Effector CD4-positive, alpha-beta T cell (primary cell): Measurements from ENCODE around the gene MOB3C.

Experiments
- DNase-seq: peaks from one replicate; pipeline ENCODE4 v3.0.0-alpha.2; 2020

Gene MOB3C

DNA sequence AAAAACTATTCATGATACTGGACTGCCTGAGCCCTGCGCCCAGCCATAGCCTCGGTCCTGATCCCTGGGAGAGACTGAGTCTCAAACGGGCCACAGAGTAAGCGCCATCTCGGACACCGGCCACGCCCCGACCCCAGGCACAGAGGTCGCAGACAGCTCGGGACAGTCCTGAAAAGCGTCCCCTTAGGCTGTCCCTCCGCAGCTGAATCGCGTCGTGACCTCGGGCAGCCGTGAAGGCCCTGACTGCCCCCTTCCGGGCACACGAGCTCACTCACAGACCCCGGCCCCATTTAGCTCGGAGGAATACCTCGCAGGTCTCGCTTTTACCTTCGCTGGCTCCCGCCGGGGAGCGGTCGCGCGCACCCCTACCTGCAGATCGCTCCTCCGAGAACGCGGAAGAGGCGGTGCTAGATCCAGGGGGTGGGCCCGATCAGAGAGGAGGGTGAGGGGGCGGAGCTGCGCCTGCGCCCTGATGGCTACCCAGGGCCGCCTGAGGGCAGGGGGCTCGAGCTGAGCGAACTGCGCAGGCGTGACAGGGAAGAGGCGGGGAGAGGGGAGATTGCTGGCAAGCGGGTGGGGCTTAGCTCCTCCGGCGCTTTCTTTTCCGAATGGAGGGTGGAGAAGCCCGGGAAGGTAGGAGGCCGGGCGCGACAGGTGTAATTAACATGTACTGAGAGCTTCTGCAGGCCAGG lies 12.6 kb downstream of the MOB3C start, which contains the start of gene MKNK1:
TSS of gene MKNK1 (minus strand) at position 411 of the 692 bp plus-strand sequence. CDS start 20,941 bp downstream, outside the sequence.
- DNase-seq, result peak; percentile 99

DNA sequence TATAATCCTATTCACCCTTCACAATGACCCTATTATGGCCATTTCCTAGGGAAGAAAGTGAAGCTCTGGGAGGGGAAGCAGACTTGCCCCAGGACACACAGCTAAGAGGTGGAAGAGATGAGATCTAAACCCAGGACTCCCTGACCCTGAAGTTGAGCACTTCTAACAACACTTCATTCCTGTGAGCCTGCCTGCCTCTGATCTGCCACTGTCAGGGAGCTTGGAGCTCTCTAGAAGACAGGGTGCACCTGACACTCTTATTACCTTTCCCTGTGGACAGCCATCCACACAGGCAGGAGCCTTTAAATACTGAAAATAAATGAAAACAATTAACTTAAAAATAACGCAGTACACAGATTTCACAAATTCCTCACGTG lies 13.1 kb downstream of the MOB3C start:
- DNase-seq, result no peak

DNA sequence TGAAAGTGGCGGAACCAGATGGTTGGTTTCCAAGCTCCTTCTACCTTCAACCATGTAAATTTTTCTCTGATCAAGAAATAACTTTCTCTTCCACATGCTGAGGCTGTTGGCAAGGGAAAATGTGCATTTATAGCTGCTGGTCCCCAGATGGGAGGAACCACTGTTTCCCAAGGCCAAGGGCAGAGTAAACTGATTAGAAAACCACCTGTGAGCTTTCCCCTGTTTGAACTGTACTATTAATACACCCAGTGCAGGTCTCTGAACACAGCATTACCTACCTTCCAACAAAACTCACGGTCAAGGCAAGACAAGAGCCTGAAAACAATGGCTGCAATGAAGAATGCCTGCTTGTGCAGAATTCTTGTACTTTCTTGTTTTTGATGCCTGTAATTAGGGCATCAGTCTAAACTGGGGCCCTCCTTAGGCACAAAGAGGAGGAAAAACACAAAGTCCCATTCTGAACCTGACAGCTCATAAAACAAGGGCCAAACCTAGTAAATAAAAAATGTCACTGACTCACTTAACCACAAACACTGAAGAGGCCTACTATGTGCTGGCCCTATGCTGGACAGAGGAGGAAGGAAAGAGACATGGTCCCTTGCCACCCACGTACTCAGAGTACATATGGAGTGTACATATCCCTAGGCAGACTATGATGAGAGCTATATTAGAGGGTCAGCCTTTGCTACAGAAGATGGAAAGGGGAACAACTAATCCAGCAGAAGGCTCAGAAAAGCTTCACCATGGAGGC lies 15.2 kb downstream of the MOB3C start:
- DNase-seq, result no peak

DNA sequence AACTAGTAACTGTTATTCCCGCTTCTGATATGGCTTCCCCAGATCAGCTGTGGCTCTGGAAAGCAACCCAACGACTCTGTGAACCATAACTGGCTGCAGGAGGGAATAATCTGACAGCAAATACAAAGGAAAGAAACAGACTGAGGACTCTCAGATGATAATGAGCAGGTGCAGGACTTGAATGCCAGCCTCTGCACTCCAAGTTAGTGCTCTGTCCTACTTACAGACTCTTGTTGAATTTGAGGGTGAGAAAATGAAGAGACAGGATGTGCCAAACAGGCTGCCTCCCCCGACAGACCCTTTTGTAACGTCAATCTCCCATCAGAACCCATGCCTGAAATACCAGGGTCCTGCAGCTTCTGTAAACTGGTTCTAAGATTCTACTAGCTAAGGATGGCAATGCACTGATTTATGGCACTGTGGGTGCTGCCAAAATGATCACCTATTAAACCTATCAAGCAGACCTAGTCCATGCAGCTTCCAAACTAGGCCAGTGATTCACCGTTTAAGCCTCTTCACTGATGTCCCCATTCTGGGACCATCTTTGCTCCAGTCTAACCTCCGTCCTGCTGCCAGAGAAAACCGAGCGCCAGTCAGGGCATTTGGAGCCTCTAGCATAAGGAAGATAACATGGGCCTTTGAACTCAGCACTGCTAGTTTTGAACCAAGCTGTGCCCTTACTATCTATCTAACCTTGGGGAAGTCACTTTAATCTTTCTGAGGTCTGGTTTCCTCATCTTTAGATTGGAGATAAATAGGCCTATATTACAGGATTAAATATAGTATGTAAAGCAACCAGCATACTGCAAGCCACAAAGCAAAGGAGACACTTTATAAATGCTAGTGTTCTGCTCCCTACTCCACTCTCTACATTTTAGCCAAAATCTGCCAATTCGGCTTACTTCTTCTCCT lies 17.3 kb downstream of the MOB3C start:
- no peak for DNase-seq

DNA sequence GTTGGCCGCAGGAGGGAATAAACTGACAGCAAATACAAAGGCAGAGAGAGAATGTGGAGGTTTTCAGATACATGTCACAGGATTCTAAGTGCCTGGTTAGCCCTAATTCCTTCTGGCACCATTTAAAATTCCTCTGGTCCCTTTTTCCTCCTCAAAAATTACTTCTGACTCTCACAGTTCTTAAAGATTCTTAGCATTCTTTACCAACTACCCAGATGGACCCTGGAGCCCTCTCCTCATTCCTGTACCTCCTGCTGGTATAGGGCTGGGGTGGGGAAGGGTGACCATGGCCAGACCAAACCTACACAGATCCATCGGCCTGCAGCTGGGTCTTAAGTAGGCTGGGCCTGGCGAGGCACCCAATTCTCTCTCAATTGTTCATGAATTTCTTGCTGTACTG lies 19.8 kb downstream of the MOB3C start:
- no peak for DNase-seq

DNA sequence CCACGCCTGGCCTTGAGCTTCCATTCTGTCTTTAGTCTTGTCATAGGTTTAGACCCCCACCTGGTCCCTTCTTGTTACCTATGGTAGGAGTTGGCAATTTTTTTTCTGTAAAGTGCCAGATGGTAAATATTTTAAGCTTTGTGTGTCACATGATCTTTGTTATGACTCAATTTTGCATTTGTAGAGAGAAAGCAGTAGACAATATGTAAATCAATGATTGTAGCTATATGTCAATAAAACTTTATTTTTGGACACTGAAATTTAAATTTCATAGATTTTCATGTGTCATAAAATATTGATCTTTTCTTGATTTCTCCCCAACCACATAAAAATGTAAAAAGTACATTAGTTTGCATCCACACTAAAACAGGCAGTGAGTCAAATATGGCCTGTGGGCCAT lies 20.6 kb downstream of the MOB3C start:
- DNase-seq, result no peak

DNA sequence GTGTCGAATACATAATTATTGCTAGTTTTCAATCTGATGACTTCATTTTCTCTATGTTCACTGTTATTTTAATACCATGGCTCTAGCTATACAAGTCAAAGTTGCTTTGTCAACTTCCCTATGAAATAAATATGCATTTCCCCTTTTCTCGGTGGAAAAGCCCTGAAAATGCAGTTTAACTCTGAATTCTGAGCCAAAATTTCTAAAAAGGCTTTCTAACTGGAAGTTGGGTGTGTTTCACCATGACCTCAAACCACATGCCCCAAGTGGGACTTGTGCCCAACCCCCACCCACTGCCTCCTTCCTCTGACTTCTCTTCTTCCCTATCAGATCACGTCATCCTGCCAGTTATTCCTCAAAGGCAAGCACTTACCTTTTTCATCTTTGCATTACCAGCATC lies 21.5 kb downstream of the MOB3C start:
- no peak for DNase-seq

DNA sequence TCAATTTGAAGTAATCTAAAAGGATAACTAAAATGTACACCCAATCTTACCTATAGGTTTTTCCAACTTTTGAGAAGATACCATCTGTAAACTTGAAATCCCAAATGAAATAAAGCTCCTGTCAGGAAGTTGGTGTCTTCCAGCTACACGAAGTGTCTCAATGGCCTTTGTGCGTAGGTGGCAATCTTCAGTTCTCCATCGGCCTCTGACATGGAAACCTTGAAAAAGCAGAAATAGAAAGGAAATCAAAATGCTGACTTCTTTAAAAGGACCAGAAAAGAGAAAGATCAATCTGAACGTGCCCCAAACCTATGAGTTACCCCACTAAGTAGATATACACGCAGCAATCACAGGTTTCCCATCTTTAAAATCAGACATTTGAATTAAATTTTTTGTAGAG lies 22.5 kb downstream of the MOB3C start:
- DNase-seq, result no peak

DNA sequence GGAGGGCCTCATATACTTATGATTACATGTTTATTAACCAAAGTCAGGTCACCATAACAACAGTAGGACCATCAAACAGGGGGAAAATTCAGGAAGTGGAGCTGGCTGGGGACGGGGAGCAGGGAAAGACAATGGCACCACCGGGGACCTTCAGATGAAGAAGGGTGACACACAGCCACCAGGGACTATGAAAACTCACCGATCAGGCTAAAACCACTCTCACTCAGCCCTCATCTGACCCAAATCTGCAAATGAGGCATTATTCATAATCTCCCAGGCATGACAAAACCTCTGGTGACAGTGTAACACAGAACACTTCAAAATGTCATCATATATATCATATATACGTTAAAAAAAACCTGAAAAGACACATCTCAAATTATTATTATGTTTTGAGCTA lies 23.8 kb downstream of the MOB3C start:
- DNase-seq, result no peak

DNA sequence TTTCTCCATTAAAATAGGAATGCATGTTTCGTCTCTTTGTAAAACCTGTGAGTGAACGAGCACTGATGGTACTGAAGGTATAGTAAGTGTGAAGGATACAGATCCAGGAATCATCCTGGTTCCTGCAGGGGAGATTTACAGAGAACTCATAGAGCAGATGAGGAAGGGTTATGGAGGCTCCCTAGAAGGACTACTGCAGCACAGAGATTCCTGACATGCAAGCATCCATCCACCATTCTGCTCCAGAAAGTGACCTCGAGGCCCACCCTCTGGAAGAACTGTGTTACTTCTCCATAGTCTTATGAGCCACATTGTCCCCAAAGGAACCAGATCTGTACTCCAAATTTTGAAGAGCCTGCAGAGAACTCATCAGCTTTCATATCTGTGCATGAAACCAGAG lies 27.1 kb downstream of the MOB3C start:
- DNase-seq, result no peak

DNA sequence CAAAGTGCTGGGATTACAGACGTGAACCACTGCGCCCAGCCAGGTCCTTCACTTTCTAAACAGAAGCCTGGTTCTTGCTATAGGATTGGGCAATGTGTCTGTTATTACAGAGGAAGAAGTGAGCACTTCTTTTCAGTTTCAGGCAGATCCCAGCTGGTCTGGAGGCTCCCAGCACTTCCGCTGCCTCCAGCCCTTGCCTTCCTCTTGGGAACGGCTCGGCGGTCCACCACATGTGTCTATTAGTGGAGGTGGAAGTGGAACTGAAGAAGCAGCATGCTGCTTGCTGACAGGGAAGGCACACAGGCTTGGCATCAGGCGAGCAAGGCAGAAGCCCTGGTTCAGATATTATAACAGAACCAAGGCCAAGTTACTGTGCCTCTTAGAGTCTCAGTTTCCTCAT lies 29.5 kb downstream of the MOB3C start:
- no peak for DNase-seq

DNA sequence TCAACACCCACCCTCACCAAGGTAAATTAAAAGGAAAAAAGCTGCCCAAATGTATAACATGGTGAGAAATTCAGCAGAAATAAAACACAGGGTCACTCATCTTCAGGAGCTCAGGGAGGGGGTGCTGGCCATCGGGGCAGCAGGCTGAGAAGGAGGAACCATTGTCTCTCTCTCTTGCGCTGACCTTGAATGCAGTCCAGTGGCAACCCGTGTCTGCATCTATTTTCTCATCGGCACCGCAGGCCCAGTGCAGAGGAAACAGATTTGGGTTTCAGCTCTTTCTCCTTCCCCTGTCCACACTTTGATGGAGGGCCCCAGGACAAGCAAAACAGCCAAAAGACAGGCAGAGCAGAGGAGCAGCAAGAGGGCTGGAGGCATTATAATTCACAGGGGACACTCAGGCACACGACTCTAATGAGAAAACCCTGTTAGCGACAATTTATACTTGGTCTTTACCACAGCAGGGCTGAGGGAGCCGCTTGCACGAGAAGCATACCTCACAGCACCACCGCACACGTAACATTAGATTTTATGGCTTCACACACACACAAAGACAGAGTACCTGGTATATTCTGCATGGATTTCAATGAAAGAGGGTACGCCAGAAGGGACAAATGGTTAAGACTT lies 31.2 kb downstream of the MOB3C start:
- DNase-seq, result no peak

DNA sequence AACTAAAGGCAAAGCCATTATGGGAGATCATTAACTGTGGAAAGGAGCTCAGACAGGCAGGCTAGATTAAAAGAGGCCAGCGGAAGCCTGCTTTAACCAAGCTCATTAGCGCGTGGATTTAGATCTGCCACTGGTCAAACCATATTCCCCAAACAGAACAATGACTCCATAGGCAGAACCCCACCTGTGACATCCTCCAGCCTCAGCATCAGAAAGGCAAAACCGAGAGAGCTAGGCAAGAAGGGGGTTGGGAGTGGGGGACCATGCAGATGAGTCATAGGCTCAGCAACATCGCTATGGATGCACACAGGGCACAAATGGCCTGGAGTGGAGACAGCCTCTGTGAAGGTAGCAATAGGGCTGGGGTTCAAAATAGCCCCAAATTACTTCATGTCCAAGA lies 33.1 kb downstream of the MOB3C start:
- no peak for DNase-seq

DNA sequence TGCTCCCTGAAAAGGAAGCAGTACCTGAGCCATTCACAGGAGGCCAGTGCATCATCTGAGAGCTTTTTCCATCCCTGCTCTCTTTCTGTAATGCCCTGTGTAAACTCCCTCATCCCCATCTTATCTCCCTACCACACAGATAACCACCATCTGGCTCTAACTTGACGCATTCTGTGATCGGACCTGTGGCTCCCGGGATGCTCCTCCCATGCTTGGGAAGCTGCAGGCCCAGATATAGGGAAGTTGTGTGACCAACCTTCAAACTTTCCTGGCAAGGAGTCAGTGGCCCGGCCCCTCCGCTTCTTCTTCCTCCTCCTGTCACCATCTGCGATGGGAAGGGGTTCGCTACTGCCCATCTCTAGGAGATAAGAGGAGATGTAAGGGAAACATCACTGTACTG lies 33.6 kb downstream of the MOB3C start:
- DNase-seq, result no peak

DNA sequence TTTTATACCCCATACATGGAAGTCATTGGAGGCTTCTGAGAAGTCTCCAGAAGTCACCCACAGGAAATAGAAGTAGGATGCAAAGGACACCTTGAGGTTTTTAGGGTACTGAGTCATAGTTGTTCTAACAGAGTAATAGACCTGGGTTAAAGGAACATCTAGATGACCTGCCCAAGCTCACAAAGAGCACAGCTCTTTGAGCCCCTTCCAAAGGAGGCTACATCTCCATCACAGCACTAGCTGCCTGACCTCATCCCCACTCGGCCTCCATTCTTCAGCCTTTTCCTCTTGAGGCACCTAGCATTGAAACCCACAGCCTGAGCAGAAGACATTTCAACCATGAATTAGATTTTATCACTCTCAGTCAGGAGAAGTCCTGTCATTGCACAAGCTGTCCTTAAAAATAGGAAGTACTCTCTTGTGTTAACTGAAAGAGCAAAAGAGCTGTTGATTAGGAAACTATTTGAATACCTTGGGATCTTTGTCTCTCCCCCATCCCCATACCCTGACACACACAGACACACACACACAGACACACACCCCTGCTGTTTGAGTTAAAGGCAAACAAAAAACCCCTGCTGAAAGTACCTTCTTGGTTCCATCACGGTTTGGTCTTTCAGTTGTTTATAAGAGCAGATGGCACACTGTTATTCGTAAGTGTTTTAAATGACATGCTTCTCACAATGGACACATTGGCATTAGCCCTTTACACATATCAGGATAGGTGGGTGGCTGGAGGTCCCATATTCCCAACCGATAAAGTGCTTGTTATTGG lies 34.7 kb downstream of the MOB3C start:
- DNase-seq, result no peak

DNA sequence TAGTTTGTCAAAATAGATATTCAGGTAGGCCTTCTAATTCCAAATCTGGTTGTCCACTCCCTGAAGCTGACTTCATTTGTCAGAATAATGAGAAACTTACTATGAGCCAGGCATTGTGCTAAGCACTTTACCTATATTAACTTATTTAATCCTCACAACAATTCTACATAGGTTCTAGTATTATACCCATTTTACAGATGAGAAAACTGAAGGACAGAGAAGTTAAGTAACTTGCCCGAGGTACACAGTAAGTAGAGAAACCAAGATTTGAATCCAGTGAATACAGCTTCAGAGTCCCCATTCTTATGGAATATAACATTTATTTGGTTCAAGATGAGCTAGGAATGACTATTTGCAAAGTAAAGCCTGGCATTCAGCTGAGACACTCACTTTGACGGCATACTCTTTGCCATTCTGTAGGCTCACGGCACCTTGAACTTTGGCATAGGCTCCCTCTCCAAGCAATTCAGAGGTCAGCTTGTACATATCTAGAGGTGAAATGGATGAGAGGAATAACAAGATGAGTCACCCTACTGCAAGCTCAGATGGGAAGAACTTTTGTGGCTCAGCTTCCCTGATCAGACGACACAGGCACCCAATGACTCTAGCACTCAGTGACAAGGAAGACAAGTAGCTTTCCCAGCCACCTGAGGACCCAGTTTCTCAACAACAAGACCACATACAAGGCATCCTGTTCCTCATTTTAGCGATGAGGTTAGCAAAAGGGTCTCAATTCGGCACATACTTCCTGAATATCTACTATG lies 36.3 kb downstream of the MOB3C start:
- no peak for DNase-seq

DNA sequence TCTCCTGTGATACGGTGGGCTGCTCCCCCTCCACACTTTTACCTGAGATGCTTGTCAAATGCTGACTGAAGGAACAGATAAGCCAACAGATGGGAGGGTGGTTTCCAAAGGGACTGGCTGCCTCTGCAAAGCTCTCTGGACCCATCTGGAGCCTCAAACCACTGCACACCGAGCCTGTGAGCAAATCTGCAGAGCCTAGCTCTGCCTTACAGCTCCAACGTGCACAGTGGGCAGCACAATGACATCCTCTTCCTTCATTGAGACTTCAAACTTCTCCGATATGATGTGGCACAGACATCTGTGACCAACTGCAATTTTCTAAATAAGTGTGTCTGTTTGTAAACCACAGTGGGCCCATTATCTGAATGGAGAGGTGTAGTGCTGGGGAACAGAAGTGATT lies 38.9 kb downstream of the MOB3C start:
- no peak for DNase-seq

DNA sequence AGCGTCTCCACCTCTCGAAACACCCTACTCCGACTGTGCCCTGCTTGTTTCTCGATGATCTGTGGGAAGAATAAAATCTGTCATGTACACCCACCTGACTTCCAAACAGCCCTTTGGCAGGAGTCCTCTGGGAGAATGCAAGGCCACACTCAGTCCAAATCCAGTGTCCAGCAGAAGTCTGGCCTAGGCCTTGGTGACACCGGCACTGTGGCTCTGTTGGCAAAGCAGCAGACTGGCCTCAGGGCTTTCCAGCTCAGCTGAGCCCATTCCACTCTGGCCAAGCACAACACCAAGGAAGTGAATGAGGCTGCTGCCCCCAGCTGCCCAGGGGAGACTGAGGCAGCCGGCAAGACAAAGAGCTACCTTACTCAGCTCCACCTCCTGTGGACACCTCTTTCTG lies 40.0 kb downstream of the MOB3C start:
- no peak for DNase-seq

DNA sequence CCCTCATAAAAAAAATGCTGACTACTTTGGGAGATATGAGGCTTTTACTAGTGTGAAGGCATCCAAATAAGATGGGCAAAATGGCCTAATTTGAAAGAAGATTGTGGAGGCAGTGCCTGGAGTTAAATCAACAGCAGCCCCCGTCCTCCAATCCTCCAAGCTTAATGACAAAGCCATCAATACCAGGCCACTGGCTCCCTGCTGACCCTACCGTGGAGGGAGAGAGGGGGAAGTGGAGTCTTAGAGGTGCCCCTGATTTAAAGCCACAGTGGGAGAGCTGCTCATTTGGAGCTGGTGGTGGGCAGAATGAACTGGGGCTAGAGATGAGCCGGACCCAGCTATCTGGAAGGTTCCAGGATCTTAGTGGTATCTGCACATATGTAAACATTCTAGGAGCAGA lies 40.8 kb downstream of the MOB3C start:
- DNase-seq, result no peak

DNA sequence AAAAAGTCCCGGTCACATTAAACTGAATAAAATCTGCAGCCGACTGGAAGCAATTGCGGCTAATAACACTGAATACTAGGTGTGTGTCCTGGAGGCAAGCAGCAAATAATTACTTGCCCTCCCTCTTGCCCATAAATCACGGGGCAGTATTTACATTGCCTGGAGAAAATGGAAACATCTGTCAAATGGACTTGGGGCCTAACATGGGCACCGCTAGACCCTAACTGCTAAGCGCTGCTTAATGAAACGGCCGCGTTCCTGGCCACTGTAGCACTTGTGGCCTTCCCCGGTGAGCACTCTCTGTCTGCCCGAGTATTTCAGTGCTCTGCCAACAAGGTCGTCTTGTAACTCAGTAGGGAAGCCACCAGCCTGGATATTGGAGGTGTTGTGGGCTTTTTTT lies 41.3 kb downstream of the MOB3C start:
- DNase-seq, result no peak

DNA sequence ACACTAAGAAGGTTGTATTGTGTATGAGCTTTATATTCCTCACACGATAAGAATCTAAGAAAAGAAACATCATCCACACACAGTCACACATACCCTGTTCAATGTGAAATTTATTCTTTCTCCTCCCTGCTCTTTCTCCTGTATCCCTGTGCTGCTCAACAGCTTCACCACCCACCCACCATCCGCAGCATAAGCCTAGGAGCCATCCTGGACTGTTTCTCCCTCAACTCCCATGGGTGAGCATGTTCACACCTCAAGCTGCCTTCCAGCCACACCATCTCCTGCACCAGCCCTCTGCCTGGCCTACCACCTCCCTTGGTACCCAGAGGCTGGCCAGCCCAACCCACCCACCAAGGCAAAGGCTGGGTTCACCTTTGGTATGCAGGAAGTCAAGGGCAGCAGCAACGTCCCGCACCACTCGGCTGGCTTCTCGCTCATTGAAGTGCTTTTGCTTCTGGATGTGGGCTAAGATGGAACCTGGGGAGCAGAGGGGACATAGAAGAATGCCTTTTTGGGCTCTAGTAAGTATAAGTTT lies 44.9 kb downstream of the MOB3C start:
- no peak for DNase-seq
